Measurements from ENCODE around the gene SLC7A10.

DNA sequence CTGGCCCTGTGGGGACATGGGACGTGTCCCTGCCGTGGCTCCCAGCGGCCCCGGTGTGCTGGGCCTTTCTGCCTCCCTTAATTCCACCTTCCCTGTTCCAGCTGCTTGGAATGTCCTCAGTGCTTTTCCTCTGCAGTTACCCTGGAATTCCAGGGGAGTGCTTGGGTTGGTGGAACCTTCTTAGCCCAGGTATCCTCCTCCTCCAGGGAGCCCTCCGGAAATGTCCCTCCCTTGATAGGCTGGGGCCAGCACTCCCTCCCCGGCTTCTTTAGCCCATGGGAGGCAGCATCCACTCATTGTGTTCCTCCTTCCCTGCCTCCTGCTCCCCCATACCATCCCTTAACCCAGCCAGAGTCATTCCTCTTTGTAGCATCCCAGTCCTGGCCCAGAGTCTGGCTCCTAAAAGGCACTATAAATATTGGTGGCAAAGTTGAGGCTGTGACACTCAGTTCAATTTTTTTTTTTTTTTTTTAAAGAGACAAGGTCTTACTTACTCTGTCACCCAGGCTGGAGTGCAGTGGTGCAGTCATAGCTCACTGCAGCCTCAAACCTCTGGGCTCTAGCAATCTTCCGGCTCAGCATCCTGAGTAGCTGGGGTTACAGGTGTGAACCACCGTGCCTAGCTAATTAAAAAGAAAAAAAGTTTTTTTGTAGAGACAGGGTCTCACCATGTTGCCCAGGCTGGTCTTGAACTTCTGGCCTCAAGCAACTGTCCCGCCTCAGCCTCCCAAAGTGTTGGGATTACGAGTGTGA is 13.7 kb upstream of the SLC7A10 start:
- TF ChIP-seq, protein P1, sequence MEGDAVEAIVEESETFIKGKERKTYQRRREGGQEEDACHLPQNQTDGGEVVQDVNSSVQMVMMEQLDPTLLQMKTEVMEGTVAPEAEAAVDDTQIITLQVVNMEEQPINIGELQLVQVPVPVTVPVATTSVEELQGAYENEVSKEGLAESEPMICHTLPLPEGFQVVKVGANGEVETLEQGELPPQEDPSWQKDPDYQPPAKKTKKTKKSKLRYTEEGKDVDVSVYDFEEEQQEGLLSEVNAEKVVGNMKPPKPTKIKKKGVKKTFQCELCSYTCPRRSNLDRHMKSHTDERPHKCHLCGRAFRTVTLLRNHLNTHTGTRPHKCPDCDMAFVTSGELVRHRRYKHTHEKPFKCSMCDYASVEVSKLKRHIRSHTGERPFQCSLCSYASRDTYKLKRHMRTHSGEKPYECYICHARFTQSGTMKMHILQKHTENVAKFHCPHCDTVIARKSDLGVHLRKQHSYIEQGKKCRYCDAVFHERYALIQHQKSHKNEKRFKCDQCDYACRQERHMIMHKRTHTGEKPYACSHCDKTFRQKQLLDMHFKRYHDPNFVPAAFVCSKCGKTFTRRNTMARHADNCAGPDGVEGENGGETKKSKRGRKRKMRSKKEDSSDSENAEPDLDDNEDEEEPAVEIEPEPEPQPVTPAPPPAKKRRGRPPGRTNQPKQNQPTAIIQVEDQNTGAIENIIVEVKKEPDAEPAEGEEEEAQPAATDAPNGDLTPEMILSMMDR (IDR thresholded peaks at IDR 0.05; ENCODE audit: borderline replicate concordance, extremely low read depth, low read length, poor library complexity, severe bottlenecking), result no peak
- no peak for TF ChIP-seq EZH2 (IDR thresholded peaks at IDR 0.05; ENCODE audit: borderline replicate concordance, low read depth, low read length, severe bottlenecking)
